Measurements from ENCODE around the gene SYTL3.
"Not testable (repeated sequence)": the region's sequence is repeated elsewhere in the genome, so short reads cannot be mapped to it uniquely, and the experiment has no call there.

The SYTL3 gene

DNA sequence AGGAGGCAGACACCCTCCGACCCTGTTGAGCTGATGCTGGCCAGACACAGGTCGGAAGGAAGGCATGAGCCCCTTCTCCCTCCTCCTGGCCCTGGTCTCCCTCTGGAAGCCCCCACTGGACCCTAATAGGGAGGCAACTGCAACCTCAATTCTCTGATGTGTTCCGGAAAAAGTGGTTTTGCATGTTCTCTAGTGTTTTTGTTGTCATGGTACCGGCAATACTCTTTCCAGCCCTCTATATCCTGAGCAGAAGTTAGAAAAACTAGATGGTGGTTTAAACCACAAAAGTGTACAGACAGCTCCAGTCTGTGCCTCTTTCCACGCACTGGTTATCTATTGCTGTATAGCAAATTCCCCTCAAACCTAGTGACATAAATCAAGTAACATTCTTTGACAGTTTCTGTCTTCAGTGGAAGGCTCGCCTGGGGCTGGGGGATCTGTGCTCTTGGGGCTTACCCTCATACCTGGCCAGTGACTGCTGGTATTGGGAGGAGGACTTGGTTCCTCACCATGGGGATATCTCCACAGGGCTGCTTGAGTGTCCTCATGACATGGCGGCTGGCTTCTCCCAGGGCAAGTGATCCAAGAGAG, 37.0 kb downstream of the SYTL3 start:
- in situ Hi-C loops (cut with HindIII; ENCODE audit: low sequenced_read_pairs): no loop called here

DNA sequence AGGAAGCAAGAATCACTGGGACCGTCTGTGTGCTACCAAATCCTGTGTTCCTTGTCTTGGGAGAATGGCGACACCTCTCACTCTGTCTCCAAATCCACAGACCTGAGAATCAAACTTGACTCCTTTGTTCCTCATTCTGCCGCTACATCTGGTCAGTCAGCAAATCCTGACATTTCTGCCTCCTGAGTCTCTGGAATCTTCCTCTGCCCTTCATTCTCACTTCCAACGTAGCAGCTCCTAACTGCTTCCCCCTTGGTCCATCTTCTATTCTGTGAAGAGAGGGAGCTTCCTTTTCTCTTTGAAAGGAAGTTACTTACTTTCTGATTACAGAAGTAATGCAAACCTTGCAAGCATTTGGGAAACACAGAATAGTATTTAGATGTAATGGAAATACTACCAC, 37.7 kb downstream of the SYTL3 start:
- in situ Hi-C loops (cut with HindIII; ENCODE audit: low sequenced_read_pairs): no loop called here

DNA sequence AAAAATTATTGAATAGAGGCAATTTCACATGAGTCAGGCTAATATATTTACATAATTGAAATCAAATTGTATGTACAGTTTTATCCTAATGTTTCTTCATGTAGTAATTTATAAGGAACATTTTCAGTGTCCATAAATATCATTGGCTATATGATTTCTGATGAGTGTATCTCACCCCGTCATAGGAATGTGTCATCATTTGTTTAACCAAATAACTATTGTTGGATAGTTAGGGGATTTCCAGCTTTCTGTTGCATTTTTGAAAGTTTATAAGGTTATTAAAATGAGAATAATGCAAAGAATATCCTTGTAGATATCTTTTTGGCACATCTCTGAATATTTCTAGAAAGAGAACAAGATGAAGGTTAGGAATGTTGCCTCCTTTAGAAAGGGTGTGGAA, 39.0 kb downstream of the SYTL3 start:
- in situ Hi-C loops (cut with HindIII; ENCODE audit: low sequenced_read_pairs): no loop called here

DNA sequence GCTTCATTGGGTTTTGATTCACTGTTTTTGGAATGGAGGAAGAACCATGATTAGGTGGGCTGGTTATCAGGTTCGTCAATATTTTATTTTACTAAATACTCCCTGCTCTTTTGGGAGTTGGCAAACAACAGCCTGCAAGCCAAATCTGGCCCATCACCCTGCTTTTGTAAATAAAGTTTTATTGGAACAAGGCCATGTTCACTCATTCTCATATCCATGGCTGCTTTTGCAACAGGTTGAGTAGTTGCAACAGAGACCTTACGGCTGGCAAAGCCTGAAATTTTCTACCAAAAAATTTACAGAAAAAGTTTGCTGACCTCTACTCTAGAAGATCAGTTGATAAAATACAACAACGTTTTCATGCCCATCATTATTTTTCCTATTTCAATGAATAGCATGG, 45.1 kb downstream of the SYTL3 start:
- in situ Hi-C loops (cut with HindIII; ENCODE audit: low sequenced_read_pairs): no loop called here

DNA sequence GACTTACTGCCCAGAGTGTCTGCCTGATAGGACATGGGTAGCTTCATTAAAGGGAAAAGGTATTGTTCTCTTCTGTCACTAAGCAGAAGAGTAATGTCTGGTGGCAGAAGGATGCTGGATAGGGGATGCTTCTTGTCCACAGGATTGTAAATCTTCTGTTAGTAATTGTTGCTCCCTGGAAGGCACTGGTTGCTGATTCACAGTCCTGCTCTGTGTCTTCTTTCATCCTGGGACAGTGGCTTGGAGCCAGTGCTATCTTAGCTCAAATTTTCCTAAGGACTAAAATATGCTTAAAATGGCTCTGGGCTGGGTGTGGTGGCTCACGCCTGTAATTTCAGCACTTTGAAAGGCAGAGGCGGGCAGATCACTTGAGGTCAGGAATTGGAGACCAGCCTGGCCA, 48.0 kb downstream of the SYTL3 start:
- in situ Hi-C loops (cut with HindIII; ENCODE audit: low sequenced_read_pairs): no loop called here

DNA sequence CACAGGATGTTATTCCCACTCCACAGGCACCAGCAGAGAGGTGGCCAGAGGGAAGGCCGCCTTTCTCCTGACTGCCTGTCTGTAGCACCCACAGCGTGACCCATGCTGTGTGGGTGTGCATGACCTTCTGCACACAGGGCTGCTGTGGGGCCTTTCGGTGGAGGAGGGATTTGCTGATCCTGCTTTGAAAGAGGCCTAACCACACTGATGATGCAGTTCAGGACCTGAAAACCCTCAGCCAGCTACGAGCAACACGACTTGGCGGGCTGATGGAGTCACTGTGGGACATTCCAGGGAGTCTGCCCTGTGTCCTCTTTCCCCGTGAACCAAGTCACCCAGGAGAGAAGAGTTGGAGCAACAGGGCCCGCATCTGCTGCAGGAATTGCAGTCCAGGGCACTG, 49.1 kb downstream of the SYTL3 start:
- in situ Hi-C loops (cut with HindIII; ENCODE audit: low sequenced_read_pairs): no loop called here

DNA sequence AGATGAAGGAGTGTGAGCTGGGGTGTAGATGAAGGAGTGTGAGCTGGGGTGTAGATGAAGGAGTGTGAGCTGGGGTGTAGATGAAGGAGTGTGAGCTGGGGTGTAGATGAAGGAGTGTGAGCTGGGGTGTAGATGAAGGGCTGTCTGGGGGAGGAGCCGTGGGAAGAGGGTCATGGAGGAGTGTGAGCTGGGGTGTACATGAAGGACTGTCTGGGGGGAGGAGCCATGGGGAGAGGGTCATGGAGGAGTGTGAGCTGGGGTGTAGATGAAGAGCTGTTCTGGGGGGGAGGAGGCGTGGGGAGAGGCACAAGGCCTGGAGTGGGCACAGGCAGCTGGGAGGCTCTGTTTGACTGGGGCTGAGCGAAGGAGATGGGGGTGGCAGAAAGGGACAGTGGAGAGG, 51.4 kb downstream of the SYTL3 start:
- in situ Hi-C loops (cut with HindIII; ENCODE audit: low sequenced_read_pairs): not testable (repeated sequence)

DNA sequence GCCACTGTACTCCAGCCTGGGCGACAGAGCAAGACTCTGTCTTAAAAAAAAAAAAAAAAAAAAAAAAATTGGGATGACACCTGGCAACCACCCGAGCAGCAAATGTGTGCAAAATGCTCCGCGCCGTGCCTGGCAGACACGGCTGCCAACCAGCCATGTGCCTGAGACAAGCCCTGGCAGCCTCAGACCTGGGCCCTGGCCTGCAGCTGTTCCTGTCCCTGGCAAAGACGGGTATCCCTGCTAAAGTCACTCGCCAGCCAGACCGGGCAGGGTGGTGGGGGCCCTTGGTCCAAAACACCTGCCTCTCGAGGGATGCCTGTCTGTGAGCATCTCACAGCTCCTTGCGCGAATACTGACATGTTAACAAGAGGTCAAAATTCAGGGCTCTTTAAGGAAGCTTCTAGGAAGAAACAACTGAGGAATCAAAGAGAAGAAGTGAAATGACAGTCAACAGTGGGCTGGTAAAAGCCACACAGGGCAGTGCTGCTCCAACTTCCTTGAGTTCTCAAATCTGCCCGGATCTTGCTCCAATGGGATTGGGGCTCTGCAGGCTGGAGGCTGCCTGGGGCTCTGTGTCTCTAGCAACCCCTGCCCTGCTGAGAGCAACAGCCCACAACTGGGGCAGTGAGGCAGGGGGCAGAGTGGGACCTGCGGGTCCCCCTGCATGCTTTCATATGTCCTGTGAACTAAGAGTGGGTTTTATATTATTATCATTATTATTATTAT, 53.4 kb downstream of the SYTL3 start:
- in situ Hi-C loops (cut with HindIII; ENCODE audit: low sequenced_read_pairs): no loop called here

DNA sequence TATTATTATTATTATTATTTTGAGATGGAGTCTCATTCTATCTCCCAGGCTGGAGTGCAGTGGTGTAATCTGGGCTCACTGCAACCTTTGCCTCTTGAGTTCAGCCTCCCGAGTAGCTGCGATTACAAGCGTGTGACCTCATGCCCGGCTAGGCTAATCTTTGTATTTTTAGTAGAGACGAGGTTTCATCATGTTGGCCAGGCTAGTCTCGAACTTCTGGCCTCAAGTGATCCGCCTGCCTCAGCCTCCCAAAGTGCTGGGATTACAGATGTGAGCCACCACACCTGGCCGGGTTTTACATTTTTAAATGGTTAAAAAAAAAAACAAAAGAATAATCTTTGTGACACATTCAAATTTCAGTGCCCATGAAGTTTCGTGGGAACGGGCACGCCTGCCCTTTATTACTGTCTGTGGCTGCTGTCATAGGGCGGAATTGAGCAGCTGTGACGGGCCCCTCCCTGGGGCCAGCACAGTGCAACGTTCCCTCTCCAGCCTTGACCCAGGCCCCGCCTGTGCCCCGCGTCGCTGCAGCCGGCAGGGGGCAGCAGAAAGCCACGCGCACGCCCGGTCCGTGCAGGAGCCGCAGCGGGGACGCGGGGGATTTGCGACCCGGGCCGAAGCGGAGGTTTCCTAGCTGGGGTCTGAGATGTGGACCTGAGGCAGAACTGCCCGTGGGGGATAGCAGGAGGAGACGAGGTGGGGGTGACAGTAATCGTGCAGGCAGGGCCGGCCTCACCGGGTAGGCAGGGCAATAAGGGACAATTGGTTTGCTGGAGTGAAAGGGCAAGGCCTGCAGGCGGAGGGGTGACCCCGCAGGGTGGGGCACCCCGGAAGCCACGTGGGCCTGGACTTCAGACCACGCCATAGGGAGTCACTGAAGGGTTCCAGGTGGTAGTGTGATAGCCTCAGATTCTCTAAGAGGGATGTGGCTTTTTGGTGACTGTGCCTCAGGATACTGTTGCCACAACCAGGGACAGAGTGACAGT, 54.3 kb downstream of the SYTL3 start:
- in situ Hi-C loops (cut with HindIII; ENCODE audit: low sequenced_read_pairs): no loop called here

DNA sequence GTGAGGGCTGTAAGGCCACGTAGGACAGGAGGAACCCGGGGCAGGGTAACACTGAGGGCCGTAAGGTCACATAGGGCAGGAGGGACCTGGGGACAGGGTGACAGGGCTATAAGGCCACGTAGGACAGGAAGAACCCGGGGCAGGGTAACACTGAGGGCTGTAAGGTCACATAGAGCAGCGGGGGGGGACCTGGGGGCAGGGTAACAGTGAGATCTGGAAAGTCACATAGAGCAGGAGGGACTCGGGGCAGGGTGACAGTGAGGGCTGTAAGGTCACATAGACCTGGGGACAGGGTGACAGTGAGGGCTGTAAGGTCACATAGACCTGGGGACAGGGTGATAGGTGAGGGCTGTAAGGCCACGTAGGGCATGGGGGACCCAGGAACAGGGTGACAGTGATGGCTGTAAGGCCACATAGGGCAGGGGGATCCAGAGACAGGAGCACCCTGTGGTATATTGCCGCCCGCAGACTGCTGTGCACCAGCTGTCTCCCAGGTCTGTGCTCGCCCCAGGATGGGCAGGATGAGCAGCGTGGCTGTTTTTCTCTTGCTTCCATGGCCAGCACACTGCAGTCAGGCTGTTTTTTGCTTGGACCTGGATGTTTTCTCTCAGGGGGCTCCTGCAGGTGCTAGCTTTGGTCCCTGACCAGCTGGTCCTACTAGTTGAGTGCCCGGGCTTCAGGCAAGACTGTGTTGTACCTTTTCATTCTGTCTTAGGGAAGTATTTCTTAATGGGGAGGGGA, 55.7 kb downstream of the SYTL3 start:
- in situ Hi-C loops (cut with HindIII; ENCODE audit: low sequenced_read_pairs): loop anchor here (5.0 kb wide), 1 partner anchor 267 kb away; no protein-coding TSS in a partner anchor

DNA sequence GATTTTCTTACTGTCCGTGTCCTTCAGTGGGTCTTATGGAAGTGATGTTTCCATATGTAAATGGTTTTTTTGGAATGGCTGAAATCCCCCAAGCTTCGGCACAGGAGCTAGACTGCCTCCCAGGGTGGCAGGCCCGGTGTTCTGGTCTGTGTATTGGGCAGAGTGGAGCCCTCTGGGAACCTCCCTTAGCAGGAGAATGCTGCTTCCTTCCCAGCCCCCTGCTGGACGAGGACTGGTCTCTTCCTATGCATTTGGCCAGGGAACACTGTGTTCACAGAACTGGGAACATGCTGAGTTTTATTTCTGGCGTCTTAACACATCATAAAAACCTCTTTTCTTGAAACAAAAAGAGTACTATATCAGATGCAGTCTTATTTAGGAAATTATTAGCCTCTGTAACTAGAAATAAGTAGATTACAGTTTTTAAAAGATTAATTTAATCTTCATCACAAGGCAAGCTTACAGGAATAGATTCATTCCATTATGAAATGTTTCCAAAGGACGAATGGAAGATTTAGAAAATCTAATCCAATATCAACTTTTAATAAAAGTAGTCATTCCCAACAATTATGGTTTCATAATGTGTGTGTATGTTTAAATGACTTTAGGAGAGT, 56.6 kb downstream of the SYTL3 start:
- in situ Hi-C loops (cut with HindIII; ENCODE audit: low sequenced_read_pairs): loop anchor here (5.0 kb wide), 1 partner anchor 266 kb away; no protein-coding TSS in a partner anchor

DNA sequence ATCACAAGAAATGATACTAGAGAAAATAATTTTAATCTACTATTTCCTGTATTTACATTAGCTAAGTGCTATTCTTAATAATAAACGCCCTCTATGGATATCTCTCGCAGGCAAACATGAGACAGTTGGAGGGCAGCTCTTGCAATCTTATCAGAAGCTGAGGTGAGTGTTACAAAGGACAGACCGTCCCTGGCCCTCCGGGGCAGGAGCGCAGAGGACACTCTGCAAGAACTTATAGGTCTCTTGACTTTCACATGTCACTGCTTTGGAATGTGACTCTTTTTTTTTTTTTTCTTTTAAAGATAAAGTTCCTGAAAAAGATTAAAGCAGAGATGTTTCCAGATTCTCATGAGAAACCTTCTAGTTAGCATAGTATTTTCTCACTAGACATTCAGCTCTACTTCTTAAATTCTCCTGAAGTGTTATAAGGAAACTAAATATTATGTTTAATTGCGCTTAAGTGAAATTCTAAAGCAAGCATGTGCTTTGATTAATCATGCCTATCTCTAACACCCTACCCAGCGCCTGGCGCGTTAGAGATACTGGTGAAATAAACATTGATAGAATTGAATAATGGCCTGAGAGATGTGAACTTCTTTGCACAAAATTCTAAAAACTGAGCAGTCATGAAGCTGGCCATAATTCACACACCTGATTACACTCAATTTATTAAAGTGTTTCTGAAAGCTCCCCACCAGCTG, 57.4 kb downstream of the SYTL3 start:
- in situ Hi-C loops (cut with HindIII; ENCODE audit: low sequenced_read_pairs): loop anchor here (5.0 kb wide), 1 partner anchor 265 kb away; no protein-coding TSS in a partner anchor

DNA sequence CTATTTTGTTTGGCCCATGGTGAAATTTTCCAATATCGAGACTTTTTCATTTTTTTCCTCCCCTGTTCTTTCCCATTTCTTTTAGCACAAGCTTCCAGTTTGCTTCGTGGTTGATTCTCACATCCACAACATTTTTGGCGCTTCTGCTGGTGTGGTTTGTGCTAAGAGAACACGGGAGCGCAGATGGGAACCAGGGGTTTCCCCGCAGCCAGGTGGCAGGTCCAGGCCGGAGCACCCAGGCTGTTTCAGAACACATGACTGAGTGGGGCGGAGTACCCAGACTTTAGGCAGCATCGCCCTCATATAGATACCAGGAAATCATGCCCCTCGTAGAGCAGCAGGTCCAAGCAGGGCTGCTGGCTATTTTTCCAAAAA, 58.0 kb downstream of the SYTL3 start:
- in situ Hi-C loops (cut with HindIII; ENCODE audit: low sequenced_read_pairs): loop anchor here (5.0 kb wide), 1 partner anchor 264 kb away; no protein-coding TSS in a partner anchor

DNA sequence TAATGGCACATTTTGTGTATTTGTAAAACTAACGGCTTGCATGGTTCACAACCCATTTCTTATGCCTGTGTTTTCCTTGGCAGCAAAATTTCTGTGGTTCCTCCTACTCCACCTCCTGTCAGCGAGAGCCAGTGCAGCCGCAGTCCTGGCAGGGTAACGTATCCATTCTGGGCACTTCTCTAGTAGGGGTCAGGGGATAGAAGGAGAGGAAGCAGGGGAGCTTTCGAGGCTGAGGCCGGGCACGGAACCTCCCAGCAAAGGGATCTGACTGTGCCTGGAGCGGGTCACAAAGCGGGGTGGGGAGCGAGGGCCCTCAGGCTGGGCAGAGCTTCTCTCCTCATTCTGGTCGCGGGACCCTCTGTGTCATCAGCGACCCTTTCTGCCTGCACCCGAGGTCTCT, 58.4 kb downstream of the SYTL3 start:
- in situ Hi-C loops (cut with HindIII; ENCODE audit: low sequenced_read_pairs): loop anchor here (5.0 kb wide), 1 partner anchor 264 kb away; no protein-coding TSS in a partner anchor

DNA sequence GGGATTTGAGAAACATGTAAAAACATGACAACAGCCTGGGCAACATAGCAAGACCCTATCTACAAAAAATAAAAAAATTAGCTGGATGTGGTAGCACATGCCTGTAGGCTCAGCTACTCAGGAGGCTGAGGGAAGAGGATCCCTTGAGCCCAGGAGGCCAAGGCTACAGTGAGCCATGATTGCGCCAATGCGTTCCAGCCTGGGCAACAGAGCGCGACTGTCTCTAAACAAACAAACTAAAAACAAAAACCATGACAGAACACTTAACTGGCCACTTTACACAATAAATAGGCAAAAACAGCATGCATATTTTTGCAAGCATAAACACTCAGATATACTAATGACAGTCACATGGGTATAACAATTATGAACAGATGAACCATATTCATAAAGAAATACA, 60.0 kb downstream of the SYTL3 start:
- in situ Hi-C loops (cut with HindIII; ENCODE audit: low sequenced_read_pairs): loop anchor here (5.0 kb wide), 1 partner anchor 262 kb away; no protein-coding TSS in a partner anchor

DNA sequence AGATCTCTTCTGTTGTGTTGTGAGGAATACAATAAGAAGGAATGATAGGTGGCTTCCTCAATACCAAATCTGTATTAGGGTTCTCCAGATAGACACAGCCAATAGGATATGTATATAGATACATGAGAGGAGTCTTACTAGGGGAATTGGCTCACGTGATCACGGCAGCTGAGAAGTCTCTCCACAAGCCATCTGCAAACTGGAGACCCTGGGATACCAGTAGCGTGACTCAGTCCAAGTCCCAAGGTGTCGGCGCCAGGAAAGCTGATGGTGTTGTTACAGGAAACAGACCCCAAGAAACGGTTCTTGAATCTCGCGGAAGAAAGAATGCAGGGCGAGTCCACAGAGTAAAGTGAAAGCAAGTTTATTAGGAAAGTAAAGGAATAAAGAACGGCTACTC, 61.4 kb downstream of the SYTL3 start:
- in situ Hi-C loops (cut with HindIII; ENCODE audit: low sequenced_read_pairs): no loop called here

DNA sequence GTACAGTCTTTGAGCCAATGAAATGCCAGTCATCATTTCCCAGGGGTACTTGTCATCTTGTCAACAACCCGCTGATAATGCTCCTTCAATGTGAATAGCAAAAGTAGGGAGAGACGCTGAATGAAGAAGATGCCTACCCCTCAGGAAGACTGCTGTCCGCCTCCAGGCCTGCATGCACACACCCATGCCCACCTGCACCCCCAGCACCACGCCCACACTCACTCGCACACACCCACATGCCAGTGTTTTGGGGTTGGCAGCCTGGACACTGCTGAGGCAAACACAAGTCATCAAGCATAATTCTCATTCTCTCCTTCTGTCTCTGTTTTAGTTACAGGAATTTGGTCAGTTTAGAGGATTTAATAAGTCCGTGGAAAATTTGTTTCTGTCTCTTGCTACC, 63.6 kb downstream of the SYTL3 start:
- in situ Hi-C loops (cut with HindIII; ENCODE audit: low sequenced_read_pairs): no loop called here

DNA sequence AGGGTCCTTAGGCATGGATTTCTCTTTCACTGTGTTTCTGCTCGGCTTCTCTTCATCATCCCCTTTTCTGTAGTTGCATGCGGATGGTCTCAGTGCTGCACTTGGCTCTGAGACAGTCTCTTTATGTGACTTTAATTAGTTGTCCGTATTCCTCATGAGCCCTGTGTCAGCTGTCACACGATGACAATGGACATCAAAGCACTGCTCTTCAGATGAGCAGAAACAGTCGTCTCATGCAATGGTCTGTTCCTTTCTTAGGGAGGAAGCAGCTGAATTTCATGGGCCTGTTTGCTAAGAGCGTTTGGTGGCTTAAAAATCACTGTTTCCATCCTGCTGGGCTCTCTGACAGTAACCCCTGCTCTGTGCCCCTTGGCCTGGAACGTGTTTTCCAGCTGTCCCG, 64.9 kb downstream of the SYTL3 start:
- in situ Hi-C loops (cut with HindIII; ENCODE audit: low sequenced_read_pairs): no loop called here
